A549 (cell line): ENCODE results near the gene ANXA5. TPM values are rescaled to one million over a fixed set of nuclear protein-coding genes. Genes with fewer than 3 reads are reported as not detected.
A peak's percentile ranks its signal among the peaks of the same experiment; 100 is the strongest.

ENCODE experiments used
- ATAC-seq, 2 experiments: fragments of 200-7000 bp in 1 of 2; fragments of >200 bp in 1 of 2; cut with Nextera tagmentation in 1 of 2; cut with Tn5 transposase in 1 of 2; 3 replicates each; pipeline versions ENCODE4 v1.8.0 to v1.9.1; 2018 to 2020; ENCODE audit warnings: mild to moderate bottlenecking in 1 of 2, moderate library complexity in 1 of 2
- CTCF ChIA-PET: fragments of 300-600 bp; sonication (Branson Sonifier 250); formaldehyde crosslinking; extraction: SDS; loops from one replicate; lab custom pipeline; 2021; ENCODE audit warnings: antibody characterized with exemption, inconsistent platforms; lab: Yijun Ruan, JAX
- POLR2A ChIA-PET: fragments of 350-600 bp; formaldehyde crosslinking; extraction: SDS; loops from one replicate; lab custom pipeline; 2021; ENCODE audit warnings: antibody characterized with exemption, inconsistent platforms; lab: Yijun Ruan, JAX
- DNase-seq, 2 experiments: peaks; one replicate each; pipeline versions ENCODE4 v3.0.0 to v3.0.0-alpha.2; 2011 to 2016; ENCODE audit warnings: low read depth in 1 of 2, low spot score in 1 of 2
- FAIRE-seq: peaks from 2 replicates; lab custom pipeline; 2011; peaks lifted over from hg19 to GRCh38; lab: Jason Lieb, UNC
- H3K27ac ChIP-seq, 2 experiments: fragments of >200 bp; sonication (Bioruptor Twin); formaldehyde crosslinking; 3 replicates each; pipeline ENCODE4 v1.5.1; 2016 to 2017
- H3K4me1 ChIP-seq: fragments of >200 bp; sonication (Bioruptor Twin); formaldehyde crosslinking; 3 replicates; pipeline ENCODE4 v1.6.1; 2016
- H3K4me2 ChIP-seq: fragments of >200 bp; sonication (Bioruptor Twin); formaldehyde crosslinking; 3 replicates; pipeline ENCODE4 v1.6.1; 2016
- H3K4me3 ChIP-seq: fragments of >200 bp; sonication (Bioruptor Twin); formaldehyde crosslinking; 3 replicates; pipeline ENCODE4 v1.5.1; 2016
- H3K9me3 ChIP-seq: fragments of >200 bp; sonication (Bioruptor Twin); formaldehyde crosslinking; 3 replicates; pipeline ENCODE4 v1.6.1; 2016
- BHLHE40 ChIP-seq: IDR thresholded peaks from 2 replicates; pipeline ENCODE4 v1.6.1; 2012; ENCODE audit warnings: low read depth, low read length, inconsistent platforms
- CBX8 ChIP-seq: fragments of 200-600 bp; sonication (generic); IDR thresholded peaks from 2 replicates; pipeline ENCODE4 v1.6.1; 2016
- CHD2 ChIP-seq: fragments of 150-350 bp; IDR thresholded peaks from 2 replicates; pipeline ENCODE4 v1.6.1; 2014; ENCODE audit warnings: low read length; ENCODE audit not compliant: partially characterized antibody
- CHD4 ChIP-seq: fragments of 200-600 bp; sonication (generic); IDR thresholded peaks from 2 replicates; pipeline ENCODE4 v1.6.1; 2016; ENCODE audit warnings: antibody characterized with exemption, mild to moderate bottlenecking, borderline replicate concordance
- EHF ChIP-seq: fragments of 250-450 bp; sonication (Bioruptor Pico); IDR thresholded peaks from 2 replicates; pipeline ENCODE4 v1.5.0; 2020; ENCODE audit warnings: mild to moderate bottlenecking
- FOSL2 ChIP-seq, 2 experiments: fragments of 450-650 bp in 1 of 2; fragments of >200 bp in 1 of 2; sonication (Bioruptor Twin) in 1 of 2; formaldehyde crosslinking; IDR thresholded peaks; 2 replicates each; pipeline versions ENCODE4 v1.5.0 to v1.6.1; 2016 to 2020; ENCODE audit warnings: mild to moderate bottlenecking in 1 of 2, moderate library complexity in 1 of 2
- GATA3 ChIP-seq: IDR thresholded peaks from 2 replicates; pipeline ENCODE4 v1.6.1; 2012; ENCODE audit warnings: borderline replicate concordance
- HDAC2 ChIP-seq: fragments of 200-600 bp; sonication (generic); IDR thresholded peaks from 2 replicates; pipeline ENCODE4 v1.6.1; 2016
- HEYL ChIP-seq: fragments of 250-450 bp; sonication (Bioruptor Pico); IDR thresholded peaks from 2 replicates; pipeline ENCODE4 v1.8.0; 2021; ENCODE audit warnings: mild to moderate bottlenecking, moderate library complexity
- HOXA7 ChIP-seq: fragments of 250-450 bp; sonication (Bioruptor Pico); IDR thresholded peaks from 2 replicates; pipeline ENCODE4 v1.5.0; 2020; ENCODE audit warnings: mild to moderate bottlenecking, moderate library complexity
- HOXB5 ChIP-seq: fragments of 250-450 bp; sonication (Bioruptor Pico); IDR thresholded peaks from 2 replicates; pipeline ENCODE4 v1.5.0; 2020; ENCODE audit warnings: mild to moderate bottlenecking, moderate library complexity
- JUNB ChIP-seq: fragments of >200 bp; sonication (Bioruptor Twin); formaldehyde crosslinking; IDR thresholded peaks from 2 replicates; pipeline ENCODE4 v1.6.1; 2016
- NPAS2 ChIP-seq: fragments of 250-450 bp; sonication (Bioruptor Pico); IDR thresholded peaks from 2 replicates; pipeline ENCODE4 v1.8.0; 2022; ENCODE audit warnings: mild to moderate bottlenecking, moderate library complexity, borderline replicate concordance
- PHF8 ChIP-seq: fragments of 200-600 bp; sonication (generic); IDR thresholded peaks from 2 replicates; pipeline ENCODE4 v1.6.1; 2016; ENCODE audit warnings: low read depth, mild to moderate bottlenecking, antibody characterized with exemption, moderate library complexity, borderline replicate concordance
- POLR2AphosphoS2 ChIP-seq: conservative IDR thresholded peaks from 2 replicates; pipeline ENCODE4 v1.6.1; 2012; ENCODE audit warnings: low read length, improper control_type of control experiment, inconsistent platforms
- RAD21 ChIP-seq, 2 experiments: fragments of >200 bp in 1 of 2; sonication (Bioruptor Twin) in 1 of 2; formaldehyde crosslinking in 1 of 2; IDR thresholded peaks in 1 of 2; conservative IDR thresholded peaks in 1 of 2; 2 replicates in 1 of 2; 3 replicates in 1 of 2; pipeline ENCODE4 v1.6.1; 2012 to 2018; ENCODE audit warnings: inconsistent platforms in 1 of 2
- RARB ChIP-seq: fragments of 250-450 bp; sonication (Bioruptor Pico); IDR thresholded peaks from 2 replicates; pipeline ENCODE4 v1.8.0; 2021; ENCODE audit warnings: mild to moderate bottlenecking, moderate library complexity
- RFX5 ChIP-seq: fragments of 450-650 bp; IDR thresholded peaks from 2 replicates; pipeline ENCODE4 v1.7.1; 2014; ENCODE audit warnings: antibody characterized with exemption, mild to moderate bottlenecking, moderate library complexity
- SMC3 ChIP-seq: fragments of >200 bp; sonication (Bioruptor Twin); formaldehyde crosslinking; IDR thresholded peaks from 3 replicates; pipeline ENCODE4 v1.6.1; 2018; ENCODE audit warnings: inconsistent platforms
- SREBF2 ChIP-seq: fragments of 450-650 bp; IDR thresholded peaks from 2 replicates; pipeline ENCODE4 v1.6.1; 2014; ENCODE audit warnings: mild to moderate bottlenecking, moderate library complexity
- TFCP2L1 ChIP-seq: fragments of 250-450 bp; sonication (Bioruptor Pico); IDR thresholded peaks from 2 replicates; pipeline ENCODE4 v1.5.0; 2021; ENCODE audit warnings: mild to moderate bottlenecking
- TP53 ChIP-seq: fragments of 250-450 bp; sonication (Bioruptor Pico); IDR thresholded peaks from 2 replicates; pipeline ENCODE4 v1.5.0; 2021; ENCODE audit warnings: mild to moderate bottlenecking, moderate library complexity
- USF2 ChIP-seq: fragments of 450-650 bp; IDR thresholded peaks from 2 replicates; pipeline ENCODE4 v1.6.1; 2014; ENCODE audit warnings: antibody characterized with exemption
- ZC3H11A ChIP-seq: fragments of 450-650 bp; IDR thresholded peaks from 2 replicates; pipeline ENCODE4 v1.6.1; 2014; ENCODE audit warnings: antibody characterized with exemption, mild to moderate bottlenecking
- ZFP36 ChIP-seq: fragments of 450-650 bp; IDR thresholded peaks from 2 replicates; pipeline ENCODE4 v1.6.1; 2014; ENCODE audit warnings: borderline replicate concordance; ENCODE audit not compliant: partially characterized antibody
- WGBS: methylation state at CpG from one replicate; pipeline ENCODE4 v1.1.6; 2017; ENCODE audit errors: missing lambda C conversion rate; 5-methylcytosine and 5-hydroxymethylcytosine counted together
- polyA plus RNA-seq, 4 experiments: library from polyadenylated mRNA; depleted of rRNA in 3 of 4; stranded (reverse); fragments of >200 nt; fragmentation: RNase III in 1 of 4; extraction: RNeasy Plus Mini Kit Qiagen cat#74134 plus additional on column Dnase treatment in 1 of 4; gene quantifications; 2 replicates in 3 of 4; 3 replicates in 1 of 4; pipeline ENCODE4 v1.2.3, GENCODE V29; 2011 to 2017
- TF ChIP-seq, protein P1 (sequence below): IDR thresholded peaks from 2 replicates; pipeline ENCODE4 v1.6.1; 2012; ENCODE audit warnings: low read depth, borderline replicate concordance
- TF ChIP-seq, protein P2 (sequence below): fragments of >200 bp; sonication (Bioruptor Twin); formaldehyde crosslinking; IDR thresholded peaks from 3 replicates; pipeline ENCODE4 v1.5.1; 2016
- TF ChIP-seq, protein P3 (sequence below): fragments of 150-350 bp; IDR thresholded peaks from 2 replicates; pipeline ENCODE4 v1.6.1; 2014; ENCODE audit warnings: low read depth, mild to moderate bottlenecking, low read length
- TF ChIP-seq, protein P4 (sequence below): fragments of 250-450 bp; sonication (Bioruptor Pico); IDR thresholded peaks from 2 replicates; pipeline ENCODE4 v1.5.0; 2020; ENCODE audit warnings: low read depth, mild to moderate bottlenecking, moderate library complexity

ANXA5 gene
- polyA plus RNA-seq, 2 of the 4 experiments (the other 2 are of a cell fraction): 356 to 441 TPM

- no peak overlapping the region for H3K4me3 ChIP-seq
- peak; percentile 66 to 73 for TF ChIP-seq RAD21 (conservative IDR thresholded peaks at IDR 0.05 in 1 of 2, IDR thresholded peaks at IDR 0.05 in 1 of 2)
- no peak for TF ChIP-seq HEYL (CRISPR knock-in tag)
- TF ChIP-seq PHF8: no peak
- TF ChIP-seq SMC3: peak; percentile 72
- no peak for TF ChIP-seq GATA3
- no peak for TF ChIP-seq HOXB5 (CRISPR knock-in tag)
- TF ChIP-seq CHD2: no peak
- TF ChIP-seq HDAC2: no peak
- no peak for TF ChIP-seq CBX8
- no peak for TF ChIP-seq CHD4
- TF ChIP-seq, protein P1, sequence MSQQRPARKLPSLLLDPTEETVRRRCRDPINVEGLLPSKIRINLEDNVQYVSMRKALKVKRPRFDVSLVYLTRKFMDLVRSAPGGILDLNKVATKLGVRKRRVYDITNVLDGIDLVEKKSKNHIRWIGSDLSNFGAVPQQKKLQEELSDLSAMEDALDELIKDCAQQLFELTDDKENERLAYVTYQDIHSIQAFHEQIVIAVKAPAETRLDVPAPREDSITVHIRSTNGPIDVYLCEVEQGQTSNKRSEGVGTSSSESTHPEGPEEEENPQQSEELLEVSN: no peak
- no peak for TF ChIP-seq ZC3H11A
- TF ChIP-seq SREBF2: no peak
- no peak for TF ChIP-seq POLR2AphosphoS2
- TF ChIP-seq FOSL2 (IDR thresholded peaks at IDR 0.05): no peak
- no peak for TF ChIP-seq FOSL2 (CRISPR knock-in tag; IDR thresholded peaks at IDR 0.05)
- TF ChIP-seq, protein P2, sequence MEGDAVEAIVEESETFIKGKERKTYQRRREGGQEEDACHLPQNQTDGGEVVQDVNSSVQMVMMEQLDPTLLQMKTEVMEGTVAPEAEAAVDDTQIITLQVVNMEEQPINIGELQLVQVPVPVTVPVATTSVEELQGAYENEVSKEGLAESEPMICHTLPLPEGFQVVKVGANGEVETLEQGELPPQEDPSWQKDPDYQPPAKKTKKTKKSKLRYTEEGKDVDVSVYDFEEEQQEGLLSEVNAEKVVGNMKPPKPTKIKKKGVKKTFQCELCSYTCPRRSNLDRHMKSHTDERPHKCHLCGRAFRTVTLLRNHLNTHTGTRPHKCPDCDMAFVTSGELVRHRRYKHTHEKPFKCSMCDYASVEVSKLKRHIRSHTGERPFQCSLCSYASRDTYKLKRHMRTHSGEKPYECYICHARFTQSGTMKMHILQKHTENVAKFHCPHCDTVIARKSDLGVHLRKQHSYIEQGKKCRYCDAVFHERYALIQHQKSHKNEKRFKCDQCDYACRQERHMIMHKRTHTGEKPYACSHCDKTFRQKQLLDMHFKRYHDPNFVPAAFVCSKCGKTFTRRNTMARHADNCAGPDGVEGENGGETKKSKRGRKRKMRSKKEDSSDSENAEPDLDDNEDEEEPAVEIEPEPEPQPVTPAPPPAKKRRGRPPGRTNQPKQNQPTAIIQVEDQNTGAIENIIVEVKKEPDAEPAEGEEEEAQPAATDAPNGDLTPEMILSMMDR: peak; percentile 60
- TF ChIP-seq, protein P3, sequence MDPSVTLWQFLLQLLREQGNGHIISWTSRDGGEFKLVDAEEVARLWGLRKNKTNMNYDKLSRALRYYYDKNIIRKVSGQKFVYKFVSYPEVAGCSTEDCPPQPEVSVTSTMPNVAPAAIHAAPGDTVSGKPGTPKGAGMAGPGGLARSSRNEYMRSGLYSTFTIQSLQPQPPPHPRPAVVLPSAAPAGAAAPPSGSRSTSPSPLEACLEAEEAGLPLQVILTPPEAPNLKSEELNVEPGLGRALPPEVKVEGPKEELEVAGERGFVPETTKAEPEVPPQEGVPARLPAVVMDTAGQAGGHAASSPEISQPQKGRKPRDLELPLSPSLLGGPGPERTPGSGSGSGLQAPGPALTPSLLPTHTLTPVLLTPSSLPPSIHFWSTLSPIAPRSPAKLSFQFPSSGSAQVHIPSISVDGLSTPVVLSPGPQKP: no peak
- TF ChIP-seq RFX5: no peak
- no peak for TF ChIP-seq HOXA7 (CRISPR knock-in tag)
- no peak for TF ChIP-seq BHLHE40
- TF ChIP-seq ZFP36: no peak
- no peak for TF ChIP-seq TFCP2L1
- no peak for TF ChIP-seq EHF
- TF ChIP-seq TP53 (CRISPR knock-in tag): no peak
- H3K9me3 ChIP-seq: no peaks in the 10 kb centered on the region
- POLR2A ChIA-PET: no interaction called here
- no peak overlapping the region for H3K4me2 ChIP-seq
- H3K27ac ChIP-seq: peak overlapping the region in 1 of 2 experiments; percentile 70; a peak in 3 of 6 replicates
- H3K4me1 ChIP-seq: peaks cover 7% of the 10 kb centered on the region; the same call in 2 of the 3 replicates
- CTCF ChIA-PET: interaction anchor here (1.7 to 3.5 kb wide), 6 partner anchors 10 to 59 kb away, joined by 3 to 19 read pairs (median 12); partner anchors contain the start of gene ANXA5
- whole genome bisulfite sequencing: 26% methylated on average over 3 of the region's 3 CpGs
- ATAC-seq: peak; percentile 75 to 83; a peak in 5 of 6 replicates
- FAIRE-seq: no peak
- peak; percentile 29 to 61 for DNase-seq
Observed at GRCh38 chr4:121726642-121727268, 30.0 kb upstream of the ANXA5 start.

GRCh38 chr4:121724671-121725070 lies 27.9 kb upstream of the ANXA5 start:
- FAIRE-seq (no peak), ATAC-seq (no peak), DNase-seq (no peak)
- no peak overlapping the region for H3K27ac ChIP-seq
- ChIA-PET POLR2A (interaction anchor here (1.5 kb wide), 1 partner anchor 28 kb away, joined by 5 read pairs; the partner anchor contains the start of gene ANXA5), CTCF (interaction anchor here (0.8 to 3.5 kb wide), 7 partner anchors 9 to 354 kb away, joined by 3 to 19 read pairs (median 7); partner anchors contain the start of gene ANXA5)
- no peaks in the 10 kb centered on the region for H3K9me3 ChIP-seq
- no peak overlapping the region for H3K4me2 ChIP-seq
- H3K4me3 ChIP-seq: no peak overlapping the region
- TF ChIP-seq, protein P4, sequence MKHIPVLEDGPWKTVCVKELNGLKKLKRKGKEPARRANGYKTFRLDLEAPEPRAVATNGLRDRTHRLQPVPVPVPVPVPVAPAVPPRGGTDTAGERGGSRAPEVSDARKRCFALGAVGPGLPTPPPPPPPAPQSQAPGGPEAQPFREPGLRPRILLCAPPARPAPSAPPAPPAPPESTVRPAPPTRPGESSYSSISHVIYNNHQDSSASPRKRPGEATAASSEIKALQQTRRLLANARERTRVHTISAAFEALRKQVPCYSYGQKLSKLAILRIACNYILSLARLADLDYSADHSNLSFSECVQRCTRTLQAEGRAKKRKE: no peak
- TF ChIP-seq JUNB (no peak), NPAS2 (no peak), USF2 (no peak), PHF8 (no peak), RARB (CRISPR knock-in tag) (no peak)
- peaks cover 7% of the 10 kb centered on the region; the same call in 2 of the 3 replicates for H3K4me1 ChIP-seq
- 91% methylated on average over 1 of the region's 1 CpG for WGBS
